ENCODE data around the gene LRIG2. TPM values are rescaled to one million over a fixed set of nuclear protein-coding genes. Genes with fewer than 3 reads are reported as not detected.

Gene LRIG2
- total and polyA plus RNA-seq, 9 of the 15 experiments (the other 6 are each of a cell fraction or from before 2014, with no cell fraction given) = 1.8 to 28.1 (median 11.5) TPM

DNA sequence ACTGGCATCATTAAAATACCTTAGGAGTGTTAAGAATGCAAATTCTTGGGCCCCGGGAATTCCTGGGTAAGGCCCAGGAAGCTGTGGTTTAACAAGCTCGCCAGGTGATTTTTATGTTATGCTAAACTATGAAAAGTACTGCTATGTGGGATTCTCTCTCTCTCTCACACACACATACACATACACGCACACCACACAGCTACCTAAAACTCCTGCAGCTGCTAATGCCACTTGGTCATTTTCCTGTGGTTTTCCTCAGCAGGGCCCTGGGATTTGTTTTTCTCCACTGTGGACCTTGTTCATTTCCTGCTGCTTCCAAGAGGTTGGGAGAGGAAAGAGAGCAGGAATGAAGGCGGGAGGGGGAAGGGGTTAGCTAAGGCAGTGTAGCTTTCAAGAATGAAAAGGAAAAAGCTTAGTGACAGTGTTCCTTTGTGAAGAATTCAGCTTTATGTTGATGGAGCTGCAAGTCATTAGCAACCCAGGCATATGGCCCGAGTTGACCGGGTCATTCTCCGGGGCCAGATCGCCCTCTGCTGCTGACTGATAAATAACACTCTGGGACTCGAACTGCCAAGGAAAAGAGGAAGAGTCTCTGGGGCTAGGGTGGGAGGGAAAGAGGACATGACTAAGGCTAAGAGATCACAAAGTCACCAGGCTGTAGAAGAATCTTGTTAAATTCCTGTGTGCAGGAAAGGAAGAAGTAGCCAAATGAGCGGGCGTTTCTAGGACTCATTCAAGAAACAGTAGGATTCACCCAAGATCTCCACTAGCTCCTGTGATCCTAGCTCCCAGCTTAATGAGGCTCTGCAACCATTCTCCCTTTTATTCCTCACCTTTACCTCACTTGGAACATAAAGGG lies 30.5 kb upstream of the LRIG2 start (continued):
- TF ChIP-seq ZFP36 (IDR thresholded peaks at IDR 0.05; ENCODE audit: low read depth, low read length, partially characterized antibody) = peak; percentile 14
- no peak for TF ChIP-seq HNRNPL (IDR thresholded peaks at IDR 0.05; ENCODE audit: low read depth, low read length)
- 0 out of 4 replicates have a peak, but pooled peaks of 1 of the 2 experiments have one; percentile 39 for TF ChIP-seq FOXK2 (conservative IDR thresholded peaks at IDR 0.05 in 1 of 2, IDR thresholded peaks at IDR 0.05 in 1 of 2; ENCODE audit: low read depth in 2 of 2)
- peak; percentile 83 for TF ChIP-seq MYC (IDR thresholded peaks at IDR 0.05; ENCODE audit: low read depth, low read length)
- no peak for TF ChIP-seq MYC (CRISPR knock-in tag; IDR thresholded peaks at IDR 0.05; ENCODE audit: borderline replicate concordance, low read depth)
- no peak for TF ChIP-seq HMG20B (CRISPR knock-in tag; IDR thresholded peaks at IDR 0.05)
- peak; percentile 90 to 98 (median 93) for TF ChIP-seq CTCF (IDR thresholded peaks at IDR 0.05 in 2 of 3, conservative IDR thresholded peaks at IDR 0.05 in 1 of 3; ENCODE audit: insufficient read depth in 2 of 3, low read depth in 1 of 3, low read length in 3 of 3)
- no peak for TF ChIP-seq NR2F6 (CRISPR knock-in tag; IDR thresholded peaks at IDR 0.05)
- TF ChIP-seq SAFB (IDR thresholded peaks at IDR 0.05; ENCODE audit: borderline replicate concordance, low read depth, low read length) = no peak
- no peak for TF ChIP-seq ZNF507 (tag; conservative IDR thresholded peaks at IDR 0.05)
- no peak for TF ChIP-seq TOE1 (IDR thresholded peaks at IDR 0.05; ENCODE audit: borderline replicate concordance)
- TF ChIP-seq TOE1 (CRISPR knock-in tag; IDR thresholded peaks at IDR 0.05; ENCODE audit: borderline replicate concordance, low read depth) = no peak
- peak; percentile 99 for TF ChIP-seq SPI1 (IDR thresholded peaks at IDR 0.05; ENCODE audit: borderline replicate concordance, low read depth, low read length)
- TF ChIP-seq, protein P1, sequence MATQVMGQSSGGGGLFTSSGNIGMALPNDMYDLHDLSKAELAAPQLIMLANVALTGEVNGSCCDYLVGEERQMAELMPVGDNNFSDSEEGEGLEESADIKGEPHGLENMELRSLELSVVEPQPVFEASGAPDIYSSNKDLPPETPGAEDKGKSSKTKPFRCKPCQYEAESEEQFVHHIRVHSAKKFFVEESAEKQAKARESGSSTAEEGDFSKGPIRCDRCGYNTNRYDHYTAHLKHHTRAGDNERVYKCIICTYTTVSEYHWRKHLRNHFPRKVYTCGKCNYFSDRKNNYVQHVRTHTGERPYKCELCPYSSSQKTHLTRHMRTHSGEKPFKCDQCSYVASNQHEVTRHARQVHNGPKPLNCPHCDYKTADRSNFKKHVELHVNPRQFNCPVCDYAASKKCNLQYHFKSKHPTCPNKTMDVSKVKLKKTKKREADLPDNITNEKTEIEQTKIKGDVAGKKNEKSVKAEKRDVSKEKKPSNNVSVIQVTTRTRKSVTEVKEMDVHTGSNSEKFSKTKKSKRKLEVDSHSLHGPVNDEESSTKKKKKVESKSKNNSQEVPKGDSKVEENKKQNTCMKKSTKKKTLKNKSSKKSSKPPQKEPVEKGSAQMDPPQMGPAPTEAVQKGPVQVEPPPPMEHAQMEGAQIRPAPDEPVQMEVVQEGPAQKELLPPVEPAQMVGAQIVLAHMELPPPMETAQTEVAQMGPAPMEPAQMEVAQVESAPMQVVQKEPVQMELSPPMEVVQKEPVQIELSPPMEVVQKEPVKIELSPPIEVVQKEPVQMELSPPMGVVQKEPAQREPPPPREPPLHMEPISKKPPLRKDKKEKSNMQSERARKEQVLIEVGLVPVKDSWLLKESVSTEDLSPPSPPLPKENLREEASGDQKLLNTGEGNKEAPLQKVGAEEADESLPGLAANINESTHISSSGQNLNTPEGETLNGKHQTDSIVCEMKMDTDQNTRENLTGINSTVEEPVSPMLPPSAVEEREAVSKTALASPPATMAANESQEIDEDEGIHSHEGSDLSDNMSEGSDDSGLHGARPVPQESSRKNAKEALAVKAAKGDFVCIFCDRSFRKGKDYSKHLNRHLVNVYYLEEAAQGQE (IDR thresholded peaks at IDR 0.05; ENCODE audit: borderline replicate concordance) = peak; percentile 95
- TF ChIP-seq, protein P1 (CRISPR knock-in tag; IDR thresholded peaks at IDR 0.05; ENCODE audit: low read depth) = no peak
- no peak for TF ChIP-seq SIX5 (IDR thresholded peaks at IDR 0.05; ENCODE audit: borderline replicate concordance in 1 of 2, insufficient read depth in 1 of 2, low read depth in 1 of 2, low read length in 2 of 2)
- TF ChIP-seq HDAC3 (IDR thresholded peaks at IDR 0.05; ENCODE audit: borderline replicate concordance, partially characterized antibody) = peak; percentile 29
- TF ChIP-seq CBFA2T2 (conservative IDR thresholded peaks at IDR 0.05) = peak; percentile 42; the same call in 1 of the 2 replicates
